IPS-18c (cell line): ENCODE measurements around the gene NFATC1.

Experiments used
- H3K4me3 ChIP-seq: 2 replicates; pipeline ENCODE4 v1.7.0; 2013; ENCODE audit warnings: low read depth, mild to moderate bottlenecking, low read length, moderate library complexity; ENCODE audit not compliant: insufficient read depth
- H3K9me3 ChIP-seq: one replicate; pipeline ENCODE4 v1.6.1; 2013; ENCODE audit warnings: mild to moderate bottlenecking, low read length, moderate library complexity; ENCODE audit not compliant: control insufficient read depth, insufficient read depth

The NFATC1 gene

GRCh38 chr18:79410731-79411613 lies 15.2 kb downstream of the NFATC1 start:
- Histone ChIP-seq H3K4me3 (no peak overlapping the region), H3K9me3 (no peaks in the 10 kb centered on the region)

GRCh38 chr18:79411614-79412526 lies 16.1 kb downstream of the NFATC1 start:
- no peaks in the 10 kb centered on the region for H3K9me3 ChIP-seq
- no peak overlapping the region for H3K4me3 ChIP-seq

GRCh38 chr18:79413025-79413424 lies 17.3 kb downstream of the NFATC1 start:
- Histone ChIP-seq H3K4me3 (no peak overlapping the region), H3K9me3 (no peaks in the 10 kb centered on the region)

GRCh38 chr18:79413426-79413825 lies 17.7 kb downstream of the NFATC1 start:
- no peak overlapping the region for H3K4me3 ChIP-seq
- H3K9me3 ChIP-seq: no peaks in the 10 kb centered on the region

- Histone ChIP-seq H3K4me3 (no peak overlapping the region), H3K9me3 (no peaks in the 10 kb centered on the region)
These were observed 18.2 kb downstream of the NFATC1 start for GRCh38 chr18:79413901-79414300.

- no peaks in the 10 kb centered on the region for H3K9me3 ChIP-seq
- no peak overlapping the region for H3K4me3 ChIP-seq
These were observed 20.4 kb downstream of the NFATC1 start for GRCh38 chr18:79416022-79416676.

- H3K9me3 ChIP-seq: no peaks in the 10 kb centered on the region
These were observed 20.9 kb downstream of the NFATC1 start for GRCh38 chr18:79416677-79417052.

GRCh38 chr18:79418236-79418635 lies 22.5 kb downstream of the NFATC1 start:
- Histone ChIP-seq H3K4me3 (no peak overlapping the region), H3K9me3 (no peaks in the 10 kb centered on the region)

More at GRCh38 chr18:79416677-79417052, 20.9 kb downstream of the NFATC1 start:
- no peak overlapping the region for H3K4me3 ChIP-seq

- Histone ChIP-seq H3K4me3 (no peak overlapping the region), H3K9me3 (no peaks in the 10 kb centered on the region)
These were observed 22.9 kb downstream of the NFATC1 start for GRCh38 chr18:79418642-79419041.

- Histone ChIP-seq H3K4me3 (no peak overlapping the region; the same call in 1 of the 2 replicates), H3K9me3 (no peaks in the 10 kb centered on the region)
These were observed 24.5 kb downstream of the NFATC1 start for GRCh38 chr18:79420033-79420745.

- H3K4me3 ChIP-seq: no peak overlapping the region
- H3K9me3 ChIP-seq: no peaks in the 10 kb centered on the region
These were observed 25.6 kb downstream of the NFATC1 start for GRCh38 chr18:79421275-79421857.

GRCh38 chr18:79422022-79422782 lies 26.5 kb downstream of the NFATC1 start:
- Histone ChIP-seq H3K4me3 (no peak overlapping the region), H3K9me3 (no peaks in the 10 kb centered on the region)

GRCh38 chr18:79422783-79423165 lies 27.0 kb downstream of the NFATC1 start:
- no peak overlapping the region for H3K4me3 ChIP-seq

GRCh38 chr18:79423211-79424007 lies 27.7 kb downstream of the NFATC1 start:
- no peaks in the 10 kb centered on the region for H3K9me3 ChIP-seq
- no peak overlapping the region for H3K4me3 ChIP-seq

More at GRCh38 chr18:79422783-79423165, 27.0 kb downstream of the NFATC1 start:
- H3K9me3 ChIP-seq: no peaks in the 10 kb centered on the region

GRCh38 chr18:79424008-79424565 lies 28.4 kb downstream of the NFATC1 start:
- Histone ChIP-seq H3K4me3 (no peak overlapping the region), H3K9me3 (no peaks in the 10 kb centered on the region)
